ENCODE data around the gene IQGAP3. TPM values are rescaled to one million over a fixed set of nuclear protein-coding genes. Genes with fewer than 3 reads are reported as not detected.

IQGAP3 gene
- total RNA-seq, 1 donor from 2014 or later, result 0.36 TPM

- Histone ChIP-seq H3K9me3 (replicated peaks) (no peaks in the 10 kb centered on the region), H3K4me3 (no peak overlapping the region), H3K27ac (replicated peaks) (no peak overlapping the region), H3K4me1 (no peaks in the 10 kb centered on the region), H3K36me3 (no peaks in the 10 kb centered on the region), H3K27me3 (ENCODE audit: low read depth) (no peaks in the 10 kb centered on the region)
- intact Hi-C loops (cut with micrococcal nuclease), result no loop called here
- TF ChIP-seq, protein P1, sequence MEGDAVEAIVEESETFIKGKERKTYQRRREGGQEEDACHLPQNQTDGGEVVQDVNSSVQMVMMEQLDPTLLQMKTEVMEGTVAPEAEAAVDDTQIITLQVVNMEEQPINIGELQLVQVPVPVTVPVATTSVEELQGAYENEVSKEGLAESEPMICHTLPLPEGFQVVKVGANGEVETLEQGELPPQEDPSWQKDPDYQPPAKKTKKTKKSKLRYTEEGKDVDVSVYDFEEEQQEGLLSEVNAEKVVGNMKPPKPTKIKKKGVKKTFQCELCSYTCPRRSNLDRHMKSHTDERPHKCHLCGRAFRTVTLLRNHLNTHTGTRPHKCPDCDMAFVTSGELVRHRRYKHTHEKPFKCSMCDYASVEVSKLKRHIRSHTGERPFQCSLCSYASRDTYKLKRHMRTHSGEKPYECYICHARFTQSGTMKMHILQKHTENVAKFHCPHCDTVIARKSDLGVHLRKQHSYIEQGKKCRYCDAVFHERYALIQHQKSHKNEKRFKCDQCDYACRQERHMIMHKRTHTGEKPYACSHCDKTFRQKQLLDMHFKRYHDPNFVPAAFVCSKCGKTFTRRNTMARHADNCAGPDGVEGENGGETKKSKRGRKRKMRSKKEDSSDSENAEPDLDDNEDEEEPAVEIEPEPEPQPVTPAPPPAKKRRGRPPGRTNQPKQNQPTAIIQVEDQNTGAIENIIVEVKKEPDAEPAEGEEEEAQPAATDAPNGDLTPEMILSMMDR (IDR thresholded peaks at IDR 0.05; ENCODE audit: borderline replicate concordance), result no peak
- no peak for DNase-seq
These were observed 32.5 kb downstream of the IQGAP3 start for GRCh38 chr1:156539818-156540355.

GRCh38 chr1:156538711-156539440 is 33.5 kb downstream of the IQGAP3 start:
- DNase-seq, result no peak
- TF ChIP-seq, protein P1 (IDR thresholded peaks at IDR 0.05; ENCODE audit: borderline replicate concordance), result no peak
- intact Hi-C loops (cut with micrococcal nuclease), result no loop called here

DNA sequence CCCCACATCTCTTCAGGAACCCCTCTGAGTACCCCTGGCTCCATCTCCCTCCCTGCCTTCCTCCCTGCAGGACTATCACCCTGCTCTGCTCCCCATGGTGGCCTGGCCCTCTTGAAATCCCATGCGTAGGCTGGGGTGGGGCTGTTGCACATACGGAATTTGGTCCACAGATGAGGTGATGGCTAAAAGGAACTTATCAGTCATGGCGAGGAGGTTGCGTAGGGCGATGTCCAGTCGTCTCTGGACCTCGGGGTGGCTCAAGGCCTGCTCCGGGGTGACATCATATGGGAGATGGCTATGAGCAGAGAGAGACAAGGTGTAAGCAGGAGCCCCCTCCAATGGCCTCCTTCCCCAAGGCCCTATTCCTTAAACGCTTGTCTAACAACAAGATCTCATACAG is 35.3 kb downstream of the IQGAP3 start:
- no peaks in the 10 kb centered on the region for H3K4me1 ChIP-seq

More at GRCh38 chr1:156538711-156539440, 33.5 kb downstream of the IQGAP3 start:
- Histone ChIP-seq H3K27me3 (ENCODE audit: low read depth) (no peaks in the 10 kb centered on the region), H3K4me3 (no peak overlapping the region), H3K36me3 (no peaks in the 10 kb centered on the region), H3K4me1 (no peaks in the 10 kb centered on the region), H3K27ac (replicated peaks) (no peak overlapping the region), H3K9me3 (replicated peaks) (no peaks in the 10 kb centered on the region)

DNA sequence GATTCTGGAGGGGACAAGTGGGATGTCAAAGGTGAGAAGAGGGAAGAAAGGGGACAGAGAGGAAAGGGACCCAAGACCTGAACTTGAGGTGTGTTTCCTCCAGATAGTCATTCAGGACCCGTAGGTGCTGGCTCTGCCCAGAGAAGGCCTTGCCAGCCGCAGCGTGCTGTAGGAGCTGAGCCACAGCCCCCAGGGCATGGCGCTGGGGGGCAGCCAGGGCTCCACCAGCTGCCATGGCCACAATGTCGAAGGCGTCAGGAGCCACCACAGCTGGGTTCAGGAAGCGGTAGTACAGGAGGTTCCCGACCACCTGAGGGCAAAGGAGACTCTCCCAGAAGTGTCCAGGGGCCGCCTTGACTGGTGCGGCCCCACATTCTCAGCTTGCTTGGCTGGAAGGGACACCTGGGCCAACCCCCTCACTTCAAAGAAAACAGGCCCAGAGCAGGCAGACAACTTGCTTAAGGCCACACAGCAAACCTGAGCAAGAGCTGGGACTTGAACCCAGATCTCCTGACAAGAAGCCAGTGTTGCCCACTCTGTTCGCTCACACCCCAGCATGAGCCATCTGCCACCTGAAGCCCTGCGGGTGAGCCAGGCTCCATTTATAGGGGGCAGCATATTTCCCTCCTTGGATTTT is 37.8 kb downstream of the IQGAP3 start:
- H3K4me1 ChIP-seq, result no peaks in the 10 kb centered on the region
- no peaks in the 10 kb centered on the region for H3K9me3 ChIP-seq (replicated peaks)
- no peaks in the 10 kb centered on the region for H3K27me3 ChIP-seq (ENCODE audit: low read depth)
- no peak for DNase-seq
- H3K36me3 ChIP-seq, result no peaks in the 10 kb centered on the region
- intact Hi-C loops (cut with micrococcal nuclease), result no loop called here
- TF ChIP-seq, protein P1 (IDR thresholded peaks at IDR 0.05; ENCODE audit: borderline replicate concordance), result no peak
- H3K27ac ChIP-seq (replicated peaks), result no peak overlapping the region
- H3K4me3 ChIP-seq, result no peak overlapping the region

More for the DNA sequence above, 35.3 kb downstream of the IQGAP3 start:
- DNase-seq, result no peak
- Histone ChIP-seq H3K4me3 (no peak overlapping the region), H3K36me3 (no peaks in the 10 kb centered on the region), H3K27me3 (ENCODE audit: low read depth) (no peaks in the 10 kb centered on the region), H3K9me3 (replicated peaks) (no peaks in the 10 kb centered on the region), H3K27ac (replicated peaks) (no peak overlapping the region)
- intact Hi-C loops (cut with micrococcal nuclease), result no loop called here
- TF ChIP-seq, protein P1 (IDR thresholded peaks at IDR 0.05; ENCODE audit: borderline replicate concordance), result no peak

DNA sequence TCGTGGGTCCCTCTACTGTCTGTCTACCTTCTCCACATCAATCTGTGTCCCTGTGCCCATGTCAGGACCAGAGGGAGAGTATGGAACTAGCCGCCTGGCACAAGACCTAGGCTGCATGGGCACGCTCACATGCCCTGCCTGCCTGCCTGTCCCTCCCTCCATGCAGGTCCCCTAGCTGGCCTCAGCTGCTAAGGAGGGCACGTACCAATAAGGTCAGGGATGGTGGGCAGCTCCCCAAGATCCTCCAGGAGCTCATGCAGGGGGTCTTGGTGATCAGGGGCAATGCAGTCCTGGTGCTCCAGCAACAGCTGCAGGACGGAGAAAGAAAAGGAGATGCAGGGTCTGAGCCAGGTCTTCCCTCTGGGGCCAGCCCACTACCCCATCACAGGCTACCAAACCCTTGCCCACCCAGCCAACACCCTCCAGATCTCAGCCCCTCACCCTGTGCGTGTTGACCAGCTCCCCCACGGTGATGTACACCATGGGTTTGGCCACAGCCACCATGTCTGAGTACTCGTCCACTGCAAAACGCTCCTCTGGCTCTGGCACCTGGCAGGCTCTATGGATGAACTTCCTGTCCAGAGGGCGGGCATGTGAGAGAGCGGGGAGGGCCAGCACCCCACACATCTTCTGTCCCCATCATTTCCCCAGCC is 38.7 kb downstream of the IQGAP3 start:
- Histone ChIP-seq H3K36me3 (no peaks in the 10 kb centered on the region), H3K9me3 (replicated peaks) (no peaks in the 10 kb centered on the region), H3K4me3 (no peak overlapping the region), H3K27ac (replicated peaks) (no peak overlapping the region), H3K27me3 (ENCODE audit: low read depth) (no peaks in the 10 kb centered on the region), H3K4me1 (no peaks in the 10 kb centered on the region)
- intact Hi-C loops (cut with micrococcal nuclease), result no loop called here
- TF ChIP-seq, protein P1 (IDR thresholded peaks at IDR 0.05; ENCODE audit: borderline replicate concordance), result no peak
- DNase-seq, result no peak

Measured in left ventricle myocardium inferior (tissue), 1 donor.